Measurements from ENCODE around the gene HBA1. TPM values are rescaled to one million over a fixed set of nuclear protein-coding genes. Genes with fewer than 3 reads are reported as not detected.
A peak's percentile ranks its signal among the peaks of the same experiment; 100 is the strongest.
"Not testable (repeated sequence)": the region's sequence is repeated elsewhere in the genome, so short reads cannot be mapped to it uniquely, and the experiment has no call there.

Gene HBA1
- 100 to 1,000 TPM in 1 of 4 donors, 10 to 100 TPM in 2, not detected in 1; 48.4 to 135 (median 81.6) TPM for total RNA-seq

GRCh38 chr16:176477-177382, at the start of gene HBA1:
TSS of gene HBA1 (plus strand) at chr16:176680. CDS start at chr16:176717, 37 bp downstream.
- not testable (repeated sequence) for H3K4me3 ChIP-seq; DNase-seq (ENCODE audit: low spot score in 2 of 2); H3K27ac ChIP-seq; H3K36me3 ChIP-seq; H3K9me3 ChIP-seq
- Histone ChIP-seq H3K4me1 (peaks cover 0 to 40% (median 15%) of the 10 kb centered on the region in 4 donors), H3K27me3 (peaks cover 0 to 72% of the 10 kb centered on the region in 2 donors)
- WGBS, 2 donors: 0 to 3% methylated on average over 1 to 6 of the region's 88 CpGs

- H3K27me3 ChIP-seq: no peaks in the 10 kb centered on the region
- H3K9me3 ChIP-seq: no peaks in the 10 kb centered on the region
- H3K36me3 ChIP-seq: peaks cover 0 to 25% (median 0%) of the 10 kb centered on the region in 3 donors
- H3K4me3 ChIP-seq: no peak overlapping the region
- no peak overlapping the region for H3K27ac ChIP-seq
- TF ChIP-seq POLR2A (IDR thresholded peaks at IDR 0.05) (no peak), CTCF (IDR thresholded peaks at IDR 0.05) (no peak), EP300 (IDR thresholded peaks at IDR 0.05) (no peak)
- 84 to 85% methylated on average over 2 of the region's 2 CpGs for WGBS, 2 donors
- no peak for DNase-seq (ENCODE audit: low spot score in 2 of 2)
- H3K4me1 ChIP-seq: peaks cover 0 to 6% (median 0%) of the 10 kb centered on the region in 4 donors
Observed at GRCh38 chr16:129075-129474, 47.4 kb upstream of the HBA1 start.

GRCh38 chr16:130533-131173, 45.8 kb upstream of the HBA1 start:
- Histone ChIP-seq H3K27ac (no peak overlapping the region), H3K9me3 (no peaks in the 10 kb centered on the region), H3K4me1 (peaks cover 0 to 11% (median 0%) of the 10 kb centered on the region in 4 donors), H3K27me3 (no peaks in the 10 kb centered on the region), H3K4me3 (no peak overlapping the region), H3K36me3 (peaks cover 0 to 18% (median 0%) of the 10 kb centered on the region in 3 donors)
- TF ChIP-seq CTCF (IDR thresholded peaks at IDR 0.05): no peak
- no peak for TF ChIP-seq EP300 (IDR thresholded peaks at IDR 0.05)
- no peak for TF ChIP-seq POLR2A (IDR thresholded peaks at IDR 0.05)
- 92 to 94% methylated on average over 15 of the region's 15 CpGs for WGBS, 2 donors
- no peak for DNase-seq (ENCODE audit: low spot score in 2 of 2)

GRCh38 chr16:132120-132519, 44.4 kb upstream of the HBA1 start:
- no peak for DNase-seq (ENCODE audit: low spot score in 2 of 2)
- H3K27ac ChIP-seq: no peak overlapping the region
- H3K27me3 ChIP-seq: no peaks in the 10 kb centered on the region
- no peak overlapping the region for H3K4me3 ChIP-seq
- no peaks in the 10 kb centered on the region for H3K9me3 ChIP-seq
- WGBS, 2 donors: 94 to 95% methylated on average over 7 of the region's 7 CpGs
- peaks cover 0 to 15% (median 0%) of the 10 kb centered on the region in 4 donors for H3K4me1 ChIP-seq
- peaks cover 0 to 18% (median 0%) of the 10 kb centered on the region in 3 donors for H3K36me3 ChIP-seq
- TF ChIP-seq POLR2A (IDR thresholded peaks at IDR 0.05): no peak

GRCh38 chr16:133716-134115, 42.8 kb upstream of the HBA1 start:
- H3K27ac ChIP-seq: no peak overlapping the region
- H3K4me3 ChIP-seq: no peak overlapping the region
- DNase-seq (ENCODE audit: low spot score in 2 of 2): no peak
- no peak for TF ChIP-seq CTCF (IDR thresholded peaks at IDR 0.05)
- H3K27me3 ChIP-seq: no peaks in the 10 kb centered on the region
- peaks cover 0 to 18% (median 0%) of the 10 kb centered on the region in 3 donors for H3K36me3 ChIP-seq
- peaks cover 0 to 23% (median 3%) of the 10 kb centered on the region in 4 donors for H3K4me1 ChIP-seq
- no peaks in the 10 kb centered on the region for H3K9me3 ChIP-seq
- 79 to 96% methylated on average over 2 of the region's 2 CpGs for WGBS, 2 donors

- H3K4me3 ChIP-seq: peak overlapping the region; percentile 77 to 86 (median 83)
- peaks cover 0 to 34% (median 3%) of the 10 kb centered on the region in 4 donors for H3K4me1 ChIP-seq
- no peak for DNase-seq (ENCODE audit: low spot score in 2 of 2)
- no peaks in the 10 kb centered on the region for H3K36me3 ChIP-seq
- H3K9me3 ChIP-seq: no peaks in the 10 kb centered on the region
- no peaks in the 10 kb centered on the region for H3K27me3 ChIP-seq
- TF ChIP-seq CTCF (IDR thresholded peaks at IDR 0.05): no peak
- TF ChIP-seq POLR2A (IDR thresholded peaks at IDR 0.05): no peak
- no peak for TF ChIP-seq EP300 (IDR thresholded peaks at IDR 0.05)
- H3K27ac ChIP-seq: peak overlapping the region in 3 of 4 donors; percentile 87 to 92 (median 89)
- 0% methylated on average over 10 to 24 of the region's 30 CpGs for WGBS, 2 donors
Observed at GRCh38 chr16:138049-138417, 38.4 kb upstream of the HBA1 start.

Data from tibial nerve (tissue), 4 donors.